ENCODE data around the gene SERTAD4.

Gene SERTAD4

GRCh38 chr1:210259561-210259960, 27.0 kb downstream of the SERTAD4 start:
- H3K4me1 Mint-ChIP-seq = peaks cover 19% of the 10 kb centered on the region
- DNase-seq = no peak
- H3K9me3 Mint-ChIP-seq = no peaks in the 10 kb centered on the region
- no peak overlapping the region for H3K27ac Mint-ChIP-seq
- H3K27me3 Mint-ChIP-seq (ENCODE audit: low read depth, poor library complexity) = peaks cover 19% of the 10 kb centered on the region
- TF ChIP-seq CTCF (IDR thresholded peaks at IDR 0.05) = no peak
- no peak overlapping the region for H3K4me3 Mint-ChIP-seq
- H3K36me3 Mint-ChIP-seq (ENCODE audit: low read depth) = no peaks in the 10 kb centered on the region

GRCh38 chr1:210260096-210260495, 27.5 kb downstream of the SERTAD4 start:
- Mint-ChIP-seq H3K4me3 (no peak overlapping the region), H3K36me3 (ENCODE audit: low read depth) (no peaks in the 10 kb centered on the region), H3K9me3 (no peaks in the 10 kb centered on the region), H3K4me1 (peaks cover 19% of the 10 kb centered on the region), H3K27ac (no peak overlapping the region), H3K27me3 (ENCODE audit: low read depth, poor library complexity) (peaks cover 14% of the 10 kb centered on the region)
- DNase-seq = no peak
- no peak for TF ChIP-seq CTCF (IDR thresholded peaks at IDR 0.05)

- no peak for TF ChIP-seq CTCF (IDR thresholded peaks at IDR 0.05)
- H3K4me3 Mint-ChIP-seq = no peak overlapping the region
- no peaks in the 10 kb centered on the region for H3K36me3 Mint-ChIP-seq (ENCODE audit: low read depth)
- H3K9me3 Mint-ChIP-seq = no peaks in the 10 kb centered on the region
- no peak for DNase-seq
- no peaks in the 10 kb centered on the region for H3K27me3 Mint-ChIP-seq (ENCODE audit: low read depth, poor library complexity)
- no peak overlapping the region for H3K27ac Mint-ChIP-seq
- H3K4me1 Mint-ChIP-seq = peaks cover 18% of the 10 kb centered on the region
Observed at GRCh38 chr1:210262167-210262896, 29.7 kb downstream of the SERTAD4 start.

- Mint-ChIP-seq H3K4me3 (no peak overlapping the region), H3K27me3 (ENCODE audit: low read depth, poor library complexity) (no peaks in the 10 kb centered on the region), H3K27ac (no peak overlapping the region), H3K9me3 (no peaks in the 10 kb centered on the region), H3K4me1 (peaks cover 12% of the 10 kb centered on the region), H3K36me3 (ENCODE audit: low read depth) (no peaks in the 10 kb centered on the region)
- no peak for DNase-seq
- no peak for TF ChIP-seq CTCF (IDR thresholded peaks at IDR 0.05)
Observed at GRCh38 chr1:210262897-210263272, 30.3 kb downstream of the SERTAD4 start.

GRCh38 chr1:210263963-210264362, 31.4 kb downstream of the SERTAD4 start:
- Mint-ChIP-seq H3K4me3 (no peak overlapping the region), H3K9me3 (no peaks in the 10 kb centered on the region), H3K4me1 (peaks cover 7% of the 10 kb centered on the region), H3K27ac (no peak overlapping the region), H3K36me3 (ENCODE audit: low read depth) (no peaks in the 10 kb centered on the region), H3K27me3 (ENCODE audit: low read depth, poor library complexity) (peaks cover 4% of the 10 kb centered on the region)
- no peak for DNase-seq
- TF ChIP-seq CTCF (IDR thresholded peaks at IDR 0.05) = no peak
